Stimulated activated CD4-positive, alpha-beta T cell treated with anti-CD3 and anti-CD28 coated beads, Interleukin-2, amount 100 ng/mL, for 24 hours (primary cell): ENCODE results near the gene CDC42EP1.

ENCODE experiments used
- DNase-seq, 2 donors: peaks; one replicate each; pipeline ENCODE4 v3.0.0-alpha.2; 2020

Gene CDC42EP1

DNA sequence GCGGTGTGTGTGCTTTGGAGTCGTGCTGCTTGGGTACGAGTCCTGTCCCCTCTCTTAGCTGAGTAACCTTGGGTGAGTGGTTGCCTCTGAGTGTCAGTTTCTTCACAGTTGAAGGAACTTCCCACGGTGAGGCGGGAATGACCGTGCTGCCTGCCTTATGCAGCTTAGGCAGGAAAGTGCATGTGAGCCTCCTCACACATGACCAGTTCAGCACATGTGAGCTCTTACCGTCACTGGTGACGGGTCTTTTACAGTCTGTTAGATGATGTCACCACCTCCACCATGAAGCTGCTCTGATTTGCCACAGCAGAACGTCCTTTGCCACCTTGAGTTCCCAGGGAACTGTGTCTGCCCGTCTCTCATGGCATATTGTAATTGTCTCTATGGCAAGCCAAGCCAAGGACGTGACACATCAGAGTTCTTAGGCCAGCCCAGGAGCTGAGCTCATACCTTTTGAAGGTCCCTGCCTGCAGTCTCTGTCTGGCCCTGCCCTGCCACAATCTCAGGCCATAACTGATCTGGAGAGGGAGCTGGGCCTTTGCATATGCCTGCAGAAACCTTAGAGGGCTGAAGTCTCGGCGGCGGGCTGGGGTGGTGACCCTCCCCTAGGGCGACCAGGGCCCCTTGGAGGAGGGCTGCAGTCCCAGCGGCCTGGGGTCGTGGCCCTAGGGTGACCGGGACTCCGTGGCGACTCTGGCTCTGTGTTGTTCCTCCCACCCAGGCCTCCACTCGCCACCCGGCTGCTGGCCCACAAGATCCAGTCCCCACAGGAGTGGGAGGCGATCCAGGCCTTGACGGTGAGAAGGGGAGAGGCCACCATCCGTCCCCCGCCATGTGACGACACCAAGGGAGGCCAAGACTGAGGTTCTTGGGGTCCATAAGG, 56.2 kb downstream of the CDC42EP1 start:
- DNase-seq, result no peak

GRCh38 chr22:37617431-37617830, 57.2 kb downstream of the CDC42EP1 start:
- DNase-seq, result no peak

DNA sequence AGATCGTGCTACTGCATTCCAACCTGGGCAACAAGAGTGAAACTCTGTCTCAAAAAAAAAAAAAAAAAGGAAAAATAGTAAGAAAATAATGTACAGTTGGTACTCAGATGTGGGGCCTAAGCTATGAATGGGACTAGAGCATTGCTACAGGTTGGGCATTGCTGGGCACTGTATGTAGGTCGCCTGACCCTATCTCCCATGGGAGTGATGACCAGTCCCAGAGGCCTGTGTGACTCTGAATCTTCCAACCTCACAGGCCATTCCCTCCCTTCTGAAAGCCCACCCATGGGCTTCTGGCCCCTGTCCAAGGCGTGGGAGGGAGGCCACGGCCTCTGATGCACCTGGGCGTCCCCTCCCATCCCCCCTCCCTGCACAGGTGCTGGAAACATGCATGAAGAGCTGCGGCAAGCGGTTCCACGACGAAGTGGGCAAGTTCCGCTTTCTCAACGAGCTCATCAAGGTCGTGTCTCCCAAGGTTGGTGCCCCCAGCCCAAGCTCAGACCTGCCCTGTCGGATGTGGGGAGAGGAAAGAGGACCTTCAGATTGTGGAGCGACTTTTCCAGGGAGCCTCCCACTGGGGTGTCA, 57.9 kb downstream of the CDC42EP1 start:
- DNase-seq, result no peak

- DNase-seq, result no peak
Observed at GRCh38 chr22:37618674-37619073, 58.4 kb downstream of the CDC42EP1 start.
